GM18507 (cell line): ENCODE results near the gene CBX4.

Source experiments
- DNase-seq: peaks from one replicate; pipeline ENCODE4 v3.0.0; 2011; ENCODE audit warnings: low read depth; ENCODE audit not compliant: insufficient read length; ENCODE audit errors: extremely low spot score
- FAIRE-seq: peaks from 2 replicates; lab custom pipeline; 2011; peaks lifted over from hg19 to GRCh38; lab: Jason Lieb, UNC

The CBX4 gene

DNA sequence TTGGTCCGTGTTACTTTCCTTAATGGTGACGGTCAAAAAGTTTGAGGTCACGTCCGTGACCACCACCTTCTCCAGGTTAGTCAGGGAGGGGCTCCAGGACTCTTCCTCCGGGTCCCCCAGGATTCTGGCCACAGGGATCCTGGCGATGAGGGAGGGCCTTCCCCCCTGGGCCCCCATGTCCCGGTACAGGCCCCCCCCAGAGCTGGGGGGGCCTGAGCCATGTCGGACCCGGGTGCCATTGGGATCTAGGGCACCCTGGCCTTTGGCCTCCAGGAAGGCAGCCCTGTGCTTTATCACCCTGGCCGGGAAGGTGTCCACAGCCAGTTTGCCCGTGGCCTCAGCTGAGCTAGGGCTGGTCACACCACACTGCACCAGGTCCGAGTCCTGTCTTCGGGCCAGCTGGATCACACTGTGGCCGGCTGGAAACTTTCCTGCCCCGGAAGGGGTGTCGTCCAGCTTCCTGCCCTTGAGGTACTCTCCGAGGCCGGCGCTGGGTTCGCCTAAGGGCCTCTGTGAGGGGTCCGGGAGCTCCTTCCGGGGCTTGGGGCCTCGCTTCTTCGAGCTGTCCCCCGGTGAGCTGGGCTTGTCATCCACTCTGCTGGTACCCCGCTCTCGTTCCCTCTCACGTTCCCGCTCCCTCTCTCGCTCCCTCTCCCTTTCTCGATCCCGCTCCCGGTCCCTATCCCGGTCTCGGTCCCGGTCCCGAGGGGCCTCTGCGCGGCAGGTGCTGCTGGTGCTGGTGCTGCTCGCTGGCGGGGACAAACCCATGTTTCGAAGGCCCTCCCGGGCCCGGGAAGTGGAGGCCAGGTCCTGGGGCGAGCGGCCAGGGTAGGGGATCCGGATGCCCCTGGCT, 44.4 kb downstream of the CBX4 start:
- FAIRE-seq, result no peak
- DNase-seq, result no peak

DNA sequence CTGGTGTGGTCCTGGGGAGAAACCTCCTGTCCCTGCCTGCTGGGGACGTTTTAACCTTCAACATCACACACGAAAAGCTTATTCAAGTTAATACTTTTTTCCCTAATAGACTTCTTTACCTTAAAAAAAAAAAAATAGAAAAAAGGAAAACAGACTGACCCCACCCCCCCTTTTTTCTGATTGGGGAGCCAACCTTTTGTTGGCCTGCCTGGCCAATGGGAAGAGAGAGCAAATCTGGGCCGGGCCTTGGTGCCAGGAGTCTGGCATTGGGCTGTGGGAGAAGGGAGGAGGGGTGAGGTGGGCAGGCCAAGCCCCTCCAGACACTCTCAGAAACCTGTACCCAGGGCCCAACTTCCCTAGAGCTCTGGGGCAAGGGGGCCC, 45.3 kb downstream of the CBX4 start:
- FAIRE-seq, result no peak
- no peak for DNase-seq

DNA sequence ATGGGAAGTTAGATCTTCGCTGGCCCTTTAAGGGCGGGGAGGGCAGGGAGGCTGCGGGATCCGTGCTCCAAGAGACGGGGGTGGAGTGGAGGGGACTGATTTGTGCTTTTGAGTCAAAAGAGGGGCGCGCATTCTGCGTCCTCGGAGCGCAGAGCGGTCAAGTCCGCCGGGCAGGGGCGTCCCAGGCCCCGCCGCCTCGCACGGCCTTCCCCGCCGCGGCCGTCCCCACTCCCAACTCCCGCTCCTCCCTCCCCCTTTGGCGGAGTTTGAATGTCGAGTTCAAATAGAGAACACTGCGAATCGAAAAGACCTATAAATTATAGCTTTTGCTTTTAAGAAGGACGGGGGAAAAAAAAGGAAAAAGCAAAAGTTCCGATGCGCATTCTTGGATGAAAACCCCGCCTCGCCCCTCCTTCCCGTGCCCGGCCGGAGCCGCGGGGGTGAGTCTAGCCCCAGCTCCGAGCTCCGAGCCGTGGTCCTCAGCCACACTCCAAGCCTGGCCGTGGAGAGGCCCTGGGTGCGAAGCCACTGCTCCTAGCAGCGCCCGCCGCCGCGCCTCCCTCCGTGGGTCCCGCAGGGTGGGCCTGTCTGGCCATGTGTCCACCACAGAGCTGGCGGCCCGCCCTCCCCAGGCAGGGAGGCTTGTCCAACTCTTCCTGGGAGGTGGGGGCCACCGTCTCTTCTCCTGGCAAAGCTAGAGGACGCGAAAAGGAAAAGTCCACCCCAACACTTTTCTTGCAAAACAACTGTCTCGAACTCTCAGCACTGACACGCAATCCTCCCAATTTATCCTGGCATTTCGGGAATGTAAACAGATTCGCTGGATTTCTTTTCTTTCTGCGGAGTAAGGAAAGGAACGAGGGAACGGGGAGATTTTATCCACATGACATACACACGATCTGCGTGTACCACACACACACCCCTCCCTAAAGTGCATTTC, 46.0 kb downstream of the CBX4 start:
- FAIRE-seq (no peak), DNase-seq (no peak)

DNA sequence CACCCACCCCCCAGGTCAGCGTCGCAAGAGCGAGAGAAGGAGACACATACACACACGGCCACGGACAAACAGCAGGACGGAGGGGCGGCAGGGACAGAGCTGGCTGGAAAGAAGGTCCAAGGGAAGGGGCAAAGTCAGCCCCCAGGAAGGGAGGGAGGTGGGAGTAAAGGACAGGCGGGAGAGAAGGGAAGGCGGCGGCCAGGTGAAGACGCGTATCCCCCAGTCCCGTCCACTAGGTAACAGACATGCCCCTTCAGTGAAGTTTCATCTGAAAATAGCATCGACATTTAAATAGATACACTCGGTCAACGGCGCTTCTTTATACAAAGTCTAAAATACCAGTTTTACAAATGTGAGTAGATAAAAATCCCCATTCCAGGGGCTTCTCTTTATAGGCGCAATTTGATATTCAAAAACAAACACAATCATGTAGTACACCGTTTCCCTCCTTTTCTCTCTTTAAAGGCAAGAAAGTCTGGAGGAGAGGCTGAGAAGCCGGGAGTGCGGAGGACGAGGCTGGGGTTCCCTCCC, 46.8 kb downstream of the CBX4 start:
- DNase-seq (no peak), FAIRE-seq (no peak)

DNA sequence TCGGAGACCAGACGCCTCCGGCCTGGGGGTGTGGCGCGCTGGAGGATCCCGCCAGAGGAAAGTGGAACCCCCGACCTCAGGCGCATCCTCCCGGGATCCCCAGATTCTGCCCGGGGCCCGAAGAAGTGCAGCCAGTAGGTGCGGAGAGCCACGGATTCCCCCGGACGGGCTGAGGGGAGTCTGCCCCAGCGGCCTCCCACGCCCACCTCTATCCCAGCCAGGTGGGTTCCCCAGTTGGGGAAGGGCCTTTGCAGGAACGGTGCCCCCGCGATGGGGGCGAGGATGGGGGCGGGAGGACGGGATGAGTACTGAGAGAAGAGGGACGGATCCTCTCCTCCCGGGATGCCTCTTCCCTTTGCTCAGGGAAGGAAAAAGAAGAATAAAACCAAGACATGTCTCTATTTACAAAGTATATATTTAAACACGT, 47.5 kb downstream of the CBX4 start:
- FAIRE-seq (no peak), DNase-seq (no peak)

DNA sequence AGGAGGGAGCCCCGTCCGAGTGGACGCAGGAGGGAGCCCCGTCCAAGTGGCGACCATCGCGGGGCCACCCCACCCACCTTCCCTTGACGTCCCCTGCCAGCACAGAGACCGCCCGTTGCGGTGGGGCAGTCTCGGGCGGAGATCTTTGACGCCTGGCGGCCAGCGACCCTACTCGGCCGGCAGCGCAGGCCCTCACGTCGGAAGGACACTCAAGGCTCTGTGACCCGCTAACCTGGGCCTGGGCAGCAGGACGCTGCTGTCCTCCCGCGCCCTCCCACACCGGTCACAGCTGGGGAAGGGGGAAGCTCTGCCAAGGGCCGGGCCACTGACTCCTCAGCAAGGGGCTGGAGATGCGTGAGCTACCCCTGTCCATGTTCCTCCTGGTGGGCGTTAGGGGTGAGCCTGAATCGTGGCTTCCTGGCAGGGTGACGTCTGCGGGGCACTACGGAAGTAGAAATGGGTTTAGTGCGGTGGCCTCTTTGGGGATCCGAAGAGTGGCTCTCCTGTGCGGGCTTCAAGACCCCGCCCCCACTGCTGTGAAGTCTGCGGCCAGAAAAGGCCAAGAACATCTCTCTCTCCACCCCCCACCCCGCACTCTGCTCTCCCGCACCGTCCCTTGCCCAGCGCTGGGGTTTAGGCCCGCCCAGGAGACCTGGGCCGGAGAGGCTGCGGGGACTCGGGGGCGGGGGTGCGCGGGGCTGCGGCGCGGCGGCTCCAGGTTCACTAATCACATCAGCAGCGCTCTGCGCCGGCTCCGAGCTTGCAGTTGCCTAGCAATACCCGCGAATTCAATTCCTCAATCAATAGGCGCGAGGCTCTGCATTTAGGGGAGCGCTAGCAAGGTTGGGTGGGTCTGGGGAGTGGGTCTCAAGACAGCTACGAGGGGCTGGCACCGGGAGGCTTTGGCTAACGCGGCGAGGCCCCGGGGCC, 48.2 kb downstream of the CBX4 start:
- DNase-seq, result no peak
- FAIRE-seq, result no peak

DNA sequence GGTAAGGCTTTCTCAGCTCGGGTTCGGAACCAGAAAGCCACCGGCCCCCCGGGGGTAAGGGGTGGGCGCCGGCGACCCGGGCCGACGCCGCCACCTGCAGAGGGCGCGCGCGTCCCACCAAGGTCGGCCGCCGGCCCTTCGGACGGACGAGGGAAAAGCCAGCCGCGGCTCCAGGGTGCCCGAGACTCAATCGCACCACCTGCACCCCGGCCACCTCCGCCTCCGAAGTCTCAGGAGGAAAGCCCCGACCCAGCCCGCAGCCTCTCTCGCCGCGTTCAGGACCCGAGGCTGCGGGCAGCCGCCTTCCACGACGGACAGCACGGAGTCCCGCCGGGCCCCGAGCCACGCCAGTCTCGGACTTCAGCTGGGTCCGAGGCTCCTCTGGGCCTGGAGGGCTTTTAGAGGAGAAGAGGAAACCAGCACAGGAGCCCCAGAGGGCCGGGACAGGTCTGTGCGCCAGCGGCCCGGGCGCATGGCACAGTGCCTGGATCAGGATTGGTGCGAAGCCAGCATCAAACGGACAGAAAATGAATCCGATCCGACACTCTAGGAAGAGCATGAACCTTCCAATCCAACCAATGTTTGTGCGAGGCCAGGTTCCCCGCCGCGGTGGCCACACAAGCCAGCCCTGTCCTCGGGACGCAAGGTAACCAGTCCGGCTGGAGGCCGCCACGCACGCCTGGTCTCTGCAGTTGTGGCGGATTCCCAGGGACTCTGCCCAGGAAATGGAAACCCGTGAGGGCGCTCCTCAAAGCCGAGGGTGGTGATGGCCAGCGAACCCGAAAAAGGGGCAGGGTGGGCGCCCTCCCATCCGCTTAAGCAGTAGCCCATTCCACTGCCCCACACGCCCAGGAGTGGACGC, 49.1 kb downstream of the CBX4 start:
- FAIRE-seq, result no peak
- peak; percentile 48 for DNase-seq

DNA sequence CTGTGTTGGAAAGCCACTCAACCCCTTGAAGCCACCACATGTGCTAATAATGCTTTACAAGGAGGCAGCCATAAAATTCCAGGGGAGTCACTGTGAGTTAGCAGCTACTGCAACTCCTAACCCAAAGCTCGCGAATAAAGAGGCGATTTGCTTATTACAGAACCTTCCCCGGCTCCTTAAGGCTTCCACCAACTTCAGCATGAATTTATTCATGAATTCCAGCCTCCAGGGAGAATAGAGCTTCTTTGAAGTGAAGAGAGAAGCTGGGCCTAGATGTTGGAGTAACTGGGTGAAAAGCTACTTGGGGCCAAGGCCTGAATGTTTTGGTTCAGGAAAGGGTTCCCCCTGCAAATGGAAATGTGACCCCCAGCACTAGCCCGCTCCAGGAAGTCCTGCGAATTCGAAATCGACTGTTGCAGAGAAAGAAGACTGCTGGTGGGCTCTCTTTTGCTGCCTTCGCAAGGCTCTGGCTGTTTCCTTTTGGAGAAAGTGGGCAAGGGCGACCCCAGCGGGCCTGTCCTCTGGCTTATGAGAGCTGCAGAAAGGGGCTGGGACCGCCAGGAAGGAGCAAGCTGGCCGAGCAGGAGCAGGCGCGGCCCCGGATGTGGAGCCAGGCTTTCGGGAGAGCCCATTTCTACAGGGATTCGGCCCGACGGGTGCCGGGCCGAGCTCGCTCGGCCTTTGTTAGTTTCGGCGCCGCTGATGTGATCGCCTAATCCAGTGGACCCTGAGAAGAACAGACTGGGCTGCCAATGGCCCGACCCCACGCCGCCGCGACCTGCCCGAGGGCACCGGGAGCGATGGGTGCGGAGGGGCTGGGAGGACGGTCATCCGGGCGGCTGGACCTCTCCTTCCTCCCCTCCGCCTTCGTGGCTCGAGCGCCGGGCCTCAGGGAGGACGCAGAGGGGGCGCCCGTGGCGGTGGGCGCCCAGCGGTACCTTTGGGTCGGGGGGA, 50.0 kb downstream of the CBX4 start:
- DNase-seq (no peak), FAIRE-seq (no peak)

DNA sequence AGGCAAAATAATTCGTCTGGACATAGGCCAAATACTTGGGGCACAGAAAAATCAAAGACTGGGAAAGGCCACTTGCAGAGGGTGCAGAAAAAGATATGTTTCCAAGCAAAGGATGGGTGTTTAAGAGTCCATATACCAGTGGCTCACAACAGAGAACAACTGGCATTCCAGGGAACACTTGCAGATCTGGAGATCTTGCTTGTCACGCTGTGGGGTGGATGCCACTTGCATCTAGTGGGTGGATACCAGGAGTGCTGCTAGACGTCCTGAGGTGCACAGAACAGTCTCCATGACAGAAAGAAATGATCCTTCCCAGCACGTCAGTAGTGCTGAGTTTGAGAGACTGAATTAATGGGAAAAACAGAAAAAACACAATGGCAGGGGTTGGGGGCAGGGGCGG, 50.8 kb downstream of the CBX4 start:
- DNase-seq (no peak), FAIRE-seq (no peak)

DNA sequence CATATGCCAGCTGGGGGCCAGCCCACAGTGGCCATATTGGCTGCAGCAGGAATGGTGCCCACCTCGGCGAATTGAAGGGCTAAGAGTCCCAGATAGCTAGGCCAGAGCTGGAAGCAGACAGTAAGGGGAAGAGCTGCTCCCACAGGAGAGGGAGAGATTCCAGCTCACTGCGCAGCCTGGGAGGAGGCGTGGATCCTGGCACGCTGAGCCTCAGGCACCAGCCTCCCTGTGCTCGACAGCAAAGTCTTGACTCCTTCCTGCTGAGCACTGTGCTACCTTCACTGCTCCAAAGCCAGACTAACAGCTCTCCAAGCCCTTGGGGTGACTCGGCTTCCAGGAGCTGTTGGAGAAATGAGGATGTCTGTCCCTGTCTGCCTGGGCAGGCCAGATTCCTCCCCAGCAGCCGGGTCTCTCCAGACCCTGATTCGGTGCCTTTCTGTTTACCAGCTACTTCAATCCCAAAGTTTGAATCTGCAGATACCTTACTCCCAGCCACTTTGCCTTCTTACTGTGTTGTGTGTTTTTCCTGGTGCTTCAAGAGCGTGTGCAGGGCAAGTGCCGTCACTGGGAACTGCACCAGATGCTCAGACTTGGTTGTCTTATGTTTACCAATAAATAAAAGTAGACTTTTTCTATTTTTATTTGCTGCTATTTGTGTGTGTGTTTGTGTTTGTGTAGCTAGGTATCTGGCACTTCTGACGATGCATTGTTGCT, 52.2 kb downstream of the CBX4 start:
- no peak for DNase-seq
- FAIRE-seq, result no peak

DNA sequence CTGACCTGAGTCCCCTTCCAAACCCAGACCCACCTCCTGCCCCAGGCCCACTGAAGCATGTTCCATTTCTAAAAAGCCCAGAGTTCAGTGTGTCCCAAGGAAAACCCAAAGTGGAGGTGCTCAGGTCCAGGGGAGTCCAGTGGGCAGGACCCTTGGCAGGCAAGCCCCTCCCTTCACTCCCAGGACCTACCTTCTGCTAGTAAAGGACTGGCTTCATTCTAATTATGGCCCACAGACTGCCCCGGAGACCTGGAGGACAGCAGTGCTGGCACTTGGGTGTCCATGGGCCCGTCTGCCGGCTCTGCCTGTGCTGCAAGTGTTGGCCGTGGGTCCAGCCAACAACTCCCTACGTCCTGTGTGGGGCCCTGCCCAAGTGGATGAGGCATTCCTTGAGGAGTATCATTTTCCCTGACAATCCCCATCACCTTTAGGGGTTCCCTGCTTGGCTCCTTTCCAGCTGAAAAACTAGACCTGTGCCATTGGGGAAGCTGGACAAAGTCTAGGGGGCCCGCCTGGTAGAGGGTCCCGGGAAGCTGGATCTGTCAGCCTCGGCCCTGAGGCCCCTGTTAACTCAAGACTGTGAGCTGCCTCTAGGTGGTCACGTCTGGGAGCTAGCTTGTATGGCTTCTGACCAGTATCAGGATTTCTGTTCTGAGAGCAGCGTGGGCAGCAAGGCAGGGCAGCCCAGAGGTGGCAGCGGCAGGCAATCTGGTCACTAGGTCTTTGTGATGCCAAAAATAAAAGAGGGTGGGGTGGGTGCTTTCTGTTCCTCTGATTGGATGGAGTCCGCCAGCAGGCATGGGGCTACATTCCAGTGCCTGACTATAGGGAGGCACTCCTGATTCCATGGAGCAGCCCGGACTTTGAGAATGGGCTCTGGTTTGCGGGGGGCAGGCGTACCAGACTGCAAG, 53.1 kb downstream of the CBX4 start:
- DNase-seq, result no peak
- no peak for FAIRE-seq

DNA sequence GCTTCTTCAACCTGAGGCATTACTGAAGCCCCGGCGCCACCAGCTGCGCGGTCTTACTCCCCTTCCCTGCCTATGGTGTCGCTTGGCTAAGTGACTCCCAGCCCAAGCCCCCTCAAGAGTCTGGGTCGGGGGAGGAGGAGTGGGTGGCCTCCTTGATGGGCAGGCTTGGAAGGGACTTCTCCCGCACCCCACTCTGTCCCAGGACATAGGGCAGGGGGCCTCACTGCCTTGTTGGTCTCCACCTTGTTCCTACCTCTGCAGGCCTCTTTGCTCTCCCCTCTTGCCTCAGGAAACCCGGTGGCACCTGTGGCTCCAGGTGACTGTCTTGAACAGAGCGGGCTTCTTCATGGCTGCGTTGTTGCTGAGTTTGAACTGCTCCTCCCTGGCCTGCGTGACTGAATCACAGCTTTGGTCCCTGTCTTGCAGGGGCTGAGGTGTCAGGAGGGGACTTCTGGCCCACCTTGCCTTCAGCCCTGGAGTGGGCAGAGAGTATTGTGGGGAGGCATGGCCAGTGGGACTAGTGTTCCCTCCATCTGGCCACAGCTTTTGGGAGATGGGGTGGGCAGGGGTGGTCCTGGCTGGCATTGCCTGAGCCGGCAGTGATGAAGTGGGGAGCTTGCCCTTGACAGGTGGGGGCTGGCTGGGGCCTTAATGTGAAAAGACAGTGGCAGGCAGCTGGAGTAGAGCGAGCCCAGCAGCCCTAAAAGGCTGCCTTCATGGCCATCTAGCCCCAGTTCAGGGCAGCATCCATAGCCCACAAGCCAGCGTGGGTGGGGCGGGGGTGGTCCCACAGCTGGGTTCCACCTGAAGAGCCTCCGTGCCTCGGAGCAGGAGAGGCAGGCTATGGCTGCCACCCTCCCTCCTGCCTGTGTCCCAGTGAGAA, 54.0 kb downstream of the CBX4 start:
- no peak for DNase-seq
- FAIRE-seq, result no peak

DNA sequence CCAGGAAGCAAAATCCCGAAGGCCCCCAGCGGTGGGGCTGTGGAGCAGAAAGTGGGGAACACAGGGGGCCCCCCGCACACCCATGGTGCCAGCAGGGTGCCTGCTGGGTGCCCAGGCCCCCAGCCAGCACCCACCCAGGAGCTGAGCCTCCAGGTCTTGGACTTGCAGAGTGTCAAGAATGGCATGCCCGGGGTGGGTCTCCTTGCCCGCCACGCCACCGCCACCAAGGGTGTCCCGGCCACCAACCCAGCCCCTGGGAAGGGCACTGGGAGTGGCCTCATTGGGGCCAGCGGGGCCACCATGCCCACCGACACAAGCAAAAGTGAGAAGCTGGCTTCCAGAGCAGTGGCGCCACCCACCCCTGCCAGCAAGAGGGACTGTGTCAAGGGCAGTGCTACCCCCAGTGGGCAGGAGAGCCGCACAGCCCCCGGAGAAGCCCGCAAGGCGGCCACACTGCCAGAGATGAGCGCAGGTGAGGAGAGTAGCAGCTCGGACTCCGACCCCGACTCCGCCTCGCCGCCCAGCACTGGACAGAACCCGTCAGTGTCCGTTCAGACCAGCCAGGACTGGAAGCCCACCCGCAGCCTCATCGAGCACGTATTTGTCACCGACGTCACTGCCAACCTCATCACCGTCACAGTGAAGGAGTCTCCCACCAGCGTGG, 54.8 kb downstream of the CBX4 start:
- FAIRE-seq (no peak), DNase-seq (no peak)

DNA sequence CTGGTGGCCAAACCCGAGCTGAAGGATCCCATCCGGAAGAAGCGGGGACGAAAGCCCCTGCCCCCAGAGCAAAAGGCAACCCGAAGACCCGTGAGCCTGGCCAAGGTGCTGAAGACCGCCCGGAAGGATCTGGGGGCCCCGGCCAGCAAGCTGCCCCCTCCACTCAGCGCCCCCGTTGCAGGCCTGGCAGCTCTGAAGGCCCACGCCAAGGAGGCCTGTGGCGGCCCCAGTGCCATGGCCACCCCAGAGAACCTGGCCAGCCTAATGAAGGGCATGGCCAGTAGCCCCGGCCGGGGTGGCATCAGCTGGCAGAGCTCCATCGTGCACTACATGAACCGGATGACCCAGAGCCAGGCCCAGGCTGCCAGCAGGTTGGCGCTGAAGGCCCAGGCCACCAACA, 55.3 kb downstream of the CBX4 start:
- DNase-seq, result no peak
- FAIRE-seq, result no peak
